ENCODE measurements around the gene AMOTL1.

AMOTL1 gene

GRCh38 chr11:94794287-94795168 lies 26.4 kb downstream of the AMOTL1 start:
- CTCF ChIA-PET = interaction anchor here (1.0 to 5.5 kb wide), 5 partner anchors 9 to 174 kb away, joined by 3 to 35 read pairs (median 5); no protein-coding TSS in a partner anchor
- POLR2A ChIA-PET = interaction anchor here (0.7 to 1.5 kb wide), 12 partner anchors 9 to 174 kb away, joined by 3 to 10 read pairs (median 4); partner anchors contain the start of gene AMOTL1
- peak; percentile 91 for DNase-seq (ENCODE audit: low read depth, low spot score)
- no peak for TF ChIP-seq CTCF (IDR thresholded peaks at IDR 0.05; ENCODE audit: insufficient read depth, low read length, missing control alignments)
- H3K4me3 ChIP-seq (ENCODE audit: low read depth, low read length) = peak overlapping the region; percentile 41

GRCh38 chr11:94795476-94796189 lies 27.5 kb downstream of the AMOTL1 start:
- peak overlapping the region; percentile 39 for H3K4me3 ChIP-seq (ENCODE audit: low read depth, low read length)
- no peak for DNase-seq (ENCODE audit: low read depth, low spot score)
- POLR2A ChIA-PET = interaction anchor here (1.0 to 1.3 kb wide), 4 partner anchors 11 to 145 kb away, joined by 3 to 6 read pairs (median 4); no protein-coding TSS in a partner anchor
- TF ChIP-seq CTCF (IDR thresholded peaks at IDR 0.05; ENCODE audit: insufficient read depth, low read length, missing control alignments) = no peak
- CTCF ChIA-PET = interaction anchor here (0.7 to 5.5 kb wide), 5 partner anchors 10 to 180 kb away, joined by 3 to 35 read pairs (median 3); no protein-coding TSS in a partner anchor

GRCh38 chr11:94796190-94796580 lies 28.0 kb downstream of the AMOTL1 start:
- no peak for DNase-seq (ENCODE audit: low read depth, low spot score)
- CTCF ChIA-PET = interaction anchor here (1.5 to 5.5 kb wide), 2 partner anchors 11 to 100 kb away, joined by 3 to 35 read pairs; no protein-coding TSS in a partner anchor

GRCh38 chr11:94796863-94797262 lies 28.7 kb downstream of the AMOTL1 start:
- H3K4me3 ChIP-seq (ENCODE audit: low read depth, low read length) = no peak overlapping the region
- TF ChIP-seq CTCF (IDR thresholded peaks at IDR 0.05; ENCODE audit: insufficient read depth, low read length, missing control alignments) = no peak
- DNase-seq (ENCODE audit: low read depth, low spot score) = no peak
- POLR2A ChIA-PET = no interaction called here
- CTCF ChIA-PET = interaction anchor here (1.0 to 5.5 kb wide), 4 partner anchors 8 to 99 kb away, joined by 3 to 35 read pairs (median 4); no protein-coding TSS in a partner anchor

More at GRCh38 chr11:94796190-94796580, 28.0 kb downstream of the AMOTL1 start:
- POLR2A ChIA-PET = no interaction called here
- H3K4me3 ChIP-seq (ENCODE audit: low read depth, low read length) = no peak overlapping the region
- TF ChIP-seq CTCF (IDR thresholded peaks at IDR 0.05; ENCODE audit: insufficient read depth, low read length, missing control alignments) = no peak

- TF ChIP-seq CTCF (IDR thresholded peaks at IDR 0.05; ENCODE audit: insufficient read depth, low read length, missing control alignments) = no peak
- no peak overlapping the region for H3K4me3 ChIP-seq (ENCODE audit: low read depth, low read length)
- DNase-seq (ENCODE audit: low read depth, low spot score) = no peak
- ChIA-PET CTCF (no interaction called here), POLR2A (no interaction called here)
Observed at GRCh38 chr11:94799726-94800125, 31.6 kb downstream of the AMOTL1 start.

GRCh38 chr11:94800414-94800813 lies 32.3 kb downstream of the AMOTL1 start:
- no peak overlapping the region for H3K4me3 ChIP-seq (ENCODE audit: low read depth, low read length)
- CTCF ChIA-PET = no interaction called here
- POLR2A ChIA-PET = no interaction called here
- DNase-seq (ENCODE audit: low read depth, low spot score) = no peak
- no peak for TF ChIP-seq CTCF (IDR thresholded peaks at IDR 0.05; ENCODE audit: insufficient read depth, low read length, missing control alignments)

Data from AG04449 (cell line).